Fibroblast of lung (primary cell): Measurements from ENCODE around the gene REXO2. TPM values are rescaled to one million over a fixed set of nuclear protein-coding genes. Genes with fewer than 3 reads are reported as not detected.

ENCODE experiments used
- DNase-seq, 2 donors: peaks; one replicate each; pipeline versions ENCODE4 v3.0.0 to v3.0.0-alpha.2; 2010; ENCODE audit warnings: low read depth in 2 of 2
- H2AFZ ChIP-seq: 2 replicates; pipeline ENCODE4 v1.5.1; 2012; ENCODE audit warnings: low read length, control low read depth, inconsistent platforms
- H3K27ac ChIP-seq: 2 replicates; pipeline ENCODE4 v1.5.1; 2011; ENCODE audit warnings: low read length, control low read depth; ENCODE audit not compliant: insufficient read depth
- H3K27me3 ChIP-seq: 2 replicates; pipeline ENCODE4 v1.5.1; 2011; ENCODE audit warnings: mild to moderate bottlenecking, low read length; ENCODE audit not compliant: control insufficient read depth, insufficient read depth
- H3K36me3 ChIP-seq: 2 replicates; pipeline ENCODE4 v1.5.1; 2011; ENCODE audit warnings: low read length; ENCODE audit not compliant: control insufficient read depth, insufficient read depth
- H3K4me1 ChIP-seq: 2 replicates; pipeline ENCODE4 v1.5.1; 2011; ENCODE audit warnings: low read length; ENCODE audit not compliant: control insufficient read depth, insufficient read depth; ENCODE audit errors: extremely low read depth
- H3K4me2 ChIP-seq: 2 replicates; pipeline ENCODE4 v1.5.1; 2011; ENCODE audit warnings: low read length, control low read depth; ENCODE audit not compliant: insufficient read depth; ENCODE audit errors: extremely low read depth
- H3K4me3 ChIP-seq, 4 experiments: fragments of 200-600 bp in 1 of 4; sonication (generic) in 1 of 4; replicated peaks in 1 of 4; 2 replicates each; pipeline ENCODE4 v1.5.1; 2011 to 2016; ENCODE audit warnings: low read length in 4 of 4, low read depth in 3 of 4, mild to moderate bottlenecking in 3 of 4, control low read depth in 2 of 4, inconsistent platforms in 1 of 4, mixed read lengths in 1 of 4; ENCODE audit not compliant: insufficient read depth in 1 of 4; ENCODE audit errors: control extremely low read depth in 1 of 4
- H3K79me2 ChIP-seq: 2 replicates; pipeline ENCODE4 v1.5.1; 2012; ENCODE audit warnings: mild to moderate bottlenecking, low read length, inconsistent platforms; ENCODE audit not compliant: control insufficient read depth, insufficient read depth
- H3K9ac ChIP-seq: 2 replicates; pipeline ENCODE4 v1.5.1; 2011; ENCODE audit warnings: mild to moderate bottlenecking, low read length, control low read depth; ENCODE audit not compliant: insufficient read depth
- H3K9me3 ChIP-seq: 2 replicates; pipeline ENCODE4 v1.5.1; 2012; ENCODE audit warnings: low read depth, low read length; ENCODE audit not compliant: control insufficient read depth, insufficient read depth
- H4K20me1 ChIP-seq: 2 replicates; pipeline ENCODE4 v1.5.1; 2011; ENCODE audit warnings: low read length; ENCODE audit not compliant: control insufficient read depth, insufficient read depth; ENCODE audit errors: extremely low read depth
- EZH2 ChIP-seq: IDR thresholded peaks from 2 replicates; pipeline ENCODE4 v1.5.1; 2012; ENCODE audit warnings: low read length, control low read depth, mild to moderate bottlenecking; ENCODE audit errors: missing control alignments
- polyA plus RNA-seq, 2 donors: library from polyadenylated mRNA; depleted of rRNA in 1 of 2; stranded (reverse) in 1 of 2; unstranded in 1 of 2; fragments of >200 nt; gene quantifications; 2 replicates each; pipeline ENCODE4 v1.2.1, GENCODE V29; 2011 to 2012; ENCODE audit warnings: missing spikeins in 1 of 2
- total RNA-seq: library from RNA; depleted of rRNA; stranded (reverse); fragments of >200 nt; gene quantifications from 2 replicates; pipeline ENCODE4 v1.2.1, GENCODE V29; 2014
- TF ChIP-seq, protein P1 (sequence below), 2 donors: IDR thresholded peaks in 1 of 2; conservative IDR thresholded peaks in 1 of 2; 1 replicate in 1 of 2; 2 replicates in 1 of 2; pipeline ENCODE4 v1.5.1; 2011 to 2012; ENCODE audit warnings: low read length in 2 of 2, control low read depth in 1 of 2, inconsistent platforms in 1 of 2, low read depth in 1 of 2, mild to moderate bottlenecking in 1 of 2

Gene REXO2
- total and polyA plus RNA-seq, 2 donors (not counting 1 experiment from before 2014, with no cell fraction given) = 234 to 372 TPM

- Histone ChIP-seq H3K4me2 (peak overlapping the region; percentile 54), H3K79me2 (peaks cover 45% of the 10 kb centered on the region), H3K27ac (peak overlapping the region; percentile 100), H4K20me1 (no peaks in the 10 kb centered on the region), H3K27me3 (no peaks in the 10 kb centered on the region), H3K9ac (peak overlapping the region; percentile 99), H3K4me3 (peak overlapping the region; percentile 40 to 96 (median 73)), H3K36me3 (peaks cover 2% of the 10 kb centered on the region), H3K9me3 (no peaks in the 10 kb centered on the region), H2AFZ (peak overlapping the region; percentile 58), H3K4me1 (peaks cover 3% of the 10 kb centered on the region)
- DNase-seq = no peak
- TF ChIP-seq EZH2 = no peak
- TF ChIP-seq, protein P1, sequence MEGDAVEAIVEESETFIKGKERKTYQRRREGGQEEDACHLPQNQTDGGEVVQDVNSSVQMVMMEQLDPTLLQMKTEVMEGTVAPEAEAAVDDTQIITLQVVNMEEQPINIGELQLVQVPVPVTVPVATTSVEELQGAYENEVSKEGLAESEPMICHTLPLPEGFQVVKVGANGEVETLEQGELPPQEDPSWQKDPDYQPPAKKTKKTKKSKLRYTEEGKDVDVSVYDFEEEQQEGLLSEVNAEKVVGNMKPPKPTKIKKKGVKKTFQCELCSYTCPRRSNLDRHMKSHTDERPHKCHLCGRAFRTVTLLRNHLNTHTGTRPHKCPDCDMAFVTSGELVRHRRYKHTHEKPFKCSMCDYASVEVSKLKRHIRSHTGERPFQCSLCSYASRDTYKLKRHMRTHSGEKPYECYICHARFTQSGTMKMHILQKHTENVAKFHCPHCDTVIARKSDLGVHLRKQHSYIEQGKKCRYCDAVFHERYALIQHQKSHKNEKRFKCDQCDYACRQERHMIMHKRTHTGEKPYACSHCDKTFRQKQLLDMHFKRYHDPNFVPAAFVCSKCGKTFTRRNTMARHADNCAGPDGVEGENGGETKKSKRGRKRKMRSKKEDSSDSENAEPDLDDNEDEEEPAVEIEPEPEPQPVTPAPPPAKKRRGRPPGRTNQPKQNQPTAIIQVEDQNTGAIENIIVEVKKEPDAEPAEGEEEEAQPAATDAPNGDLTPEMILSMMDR (conservative IDR thresholded peaks at IDR 0.05 in 1 of 2, IDR thresholded peaks at IDR 0.05 in 1 of 2; ENCODE audit: low read depth in 1 of 2, low read length in 2 of 2) = no peak
These were observed 39.6 kb upstream of the REXO2 start for GRCh38 chr11:114399490-114400215.

- H3K4me3 ChIP-seq = peak within 1 kb of the TSS; percentile 40 to 96 (median 73)
- H2AFZ ChIP-seq = peak within 1 kb of the TSS; percentile 58
- no peaks in the 10 kb centered on the region for H4K20me1 ChIP-seq
- H3K27me3 ChIP-seq = no peaks in the 10 kb centered on the region
- peak within 1 kb of the TSS; percentile 100 for H3K27ac ChIP-seq
- TF ChIP-seq, protein P1 (conservative IDR thresholded peaks at IDR 0.05 in 1 of 2, IDR thresholded peaks at IDR 0.05 in 1 of 2; ENCODE audit: low read depth in 1 of 2, low read length in 2 of 2) = peak in 1 of 2 donors; percentile 3
- TF ChIP-seq EZH2 = no peak
- DNase-seq = peak; percentile 99
- H3K9ac ChIP-seq = peak within 1 kb of the TSS; percentile 99
- H3K79me2 ChIP-seq = peaks cover 52% of the 10 kb centered on the region
- peaks cover 2% of the 10 kb centered on the region for H3K36me3 ChIP-seq
- peak within 1 kb of the TSS; percentile 59 for H3K4me2 ChIP-seq
- H3K9me3 ChIP-seq = no peaks in the 10 kb centered on the region
- H3K4me1 ChIP-seq = peaks cover 3% of the 10 kb centered on the region
These were observed 38.9 kb upstream of the REXO2 start, which contains the start of the genes C11orf71 and RBM7 for GRCh38 chr11:114400216-114400914. C11orf71 (minus strand) TSS chr11:114400511; CDS start chr11:114400331, 180 bp downstream. RBM7 (plus strand) TSS chr11:114400666; CDS start chr11:114400672, 6 bp downstream.

DNA sequence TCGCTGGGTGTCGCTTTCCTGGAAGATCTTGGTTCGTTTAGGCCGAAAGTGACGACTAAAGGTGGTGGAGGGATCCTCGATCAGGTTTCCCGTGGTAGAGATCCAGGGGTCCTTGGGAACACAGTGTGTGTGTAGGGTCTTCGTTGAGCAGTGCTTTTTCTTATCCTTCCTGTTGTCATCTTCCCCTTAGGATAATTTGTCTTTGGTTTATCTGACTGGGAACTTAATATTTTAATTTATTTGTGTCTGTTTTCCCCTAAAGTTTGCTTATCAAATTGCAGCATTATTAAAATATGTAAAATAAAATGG, 38.4 kb upstream of the REXO2 start:
- TF ChIP-seq, protein P1 (conservative IDR thresholded peaks at IDR 0.05 in 1 of 2, IDR thresholded peaks at IDR 0.05 in 1 of 2; ENCODE audit: low read depth in 1 of 2, low read length in 2 of 2) = no peak
- no peak for TF ChIP-seq EZH2
- H4K20me1 ChIP-seq = no peaks in the 10 kb centered on the region
- peaks cover 3% of the 10 kb centered on the region for H3K4me1 ChIP-seq
- peaks cover 57% of the 10 kb centered on the region for H3K79me2 ChIP-seq
- no peaks in the 10 kb centered on the region for H3K27me3 ChIP-seq
- H3K4me2 ChIP-seq = peak overlapping the region; percentile 59
- peak overlapping the region; percentile 99 for H3K9ac ChIP-seq
- H2AFZ ChIP-seq = no peak overlapping the region
- peaks cover 2% of the 10 kb centered on the region for H3K36me3 ChIP-seq
- no peak for DNase-seq
- no peaks in the 10 kb centered on the region for H3K9me3 ChIP-seq
- H3K4me3 ChIP-seq = peak overlapping the region; percentile 40 to 96 (median 73)
- peak overlapping the region; percentile 100 for H3K27ac ChIP-seq
